NK-92 (cell line): Measurements from ENCODE around the gene THOC1.

Experiments used
- DNase-seq: peaks from one replicate; lab custom pipeline; 2025; ENCODE audit not compliant: unreplicated experiment; lab: John Stamatoyannopoulos, UW

THOC1 gene

GRCh38 chr18:217532-218336 lies 50.1 kb downstream of the THOC1 start:
- DNase-seq: no peak

GRCh38 chr18:215448-216010 lies 52.3 kb downstream of the THOC1 start:
- DNase-seq: no peak

- DNase-seq: no peak
These were observed 53.9 kb downstream of the THOC1 start for GRCh38 chr18:213966-214365.

- no peak for DNase-seq
These were observed 54.3 kb downstream of the THOC1 start for GRCh38 chr18:213505-213904.

GRCh38 chr18:212780-213179 lies 55.1 kb downstream of the THOC1 start:
- no peak for DNase-seq

GRCh38 chr18:211582-211981 lies 56.3 kb downstream of the THOC1 start:
- DNase-seq: no peak

- no peak for DNase-seq
These were observed 57.1 kb downstream of the THOC1 start for GRCh38 chr18:210733-211132.

GRCh38 chr18:210075-210474 lies 57.8 kb downstream of the THOC1 start:
- DNase-seq: no peak

GRCh38 chr18:199768-200167 lies 68.1 kb downstream of the THOC1 start:
- no peak for DNase-seq

- DNase-seq: no peak
These were observed 68.6 kb downstream of the THOC1 start for GRCh38 chr18:199214-199613.

GRCh38 chr18:195651-196050 lies 72.2 kb downstream of the THOC1 start:
- DNase-seq: no peak

GRCh38 chr18:192801-193200 lies 75.0 kb downstream of the THOC1 start:
- DNase-seq: no peak

GRCh38 chr18:191725-192124 lies 76.1 kb downstream of the THOC1 start:
- no peak for DNase-seq

GRCh38 chr18:189254-189653 lies 78.6 kb downstream of the THOC1 start:
- no peak for DNase-seq

GRCh38 chr18:183769-184168 lies 84.1 kb downstream of the THOC1 start:
- no peak for DNase-seq

GRCh38 chr18:181711-182110 lies 86.1 kb downstream of the THOC1 start:
- no peak for DNase-seq

- DNase-seq: no peak
These were observed 88.3 kb downstream of the THOC1 start for GRCh38 chr18:179499-179898.

GRCh38 chr18:172361-172760 lies 95.5 kb downstream of the THOC1 start:
- DNase-seq: no peak
